HepG2 (cell line): ENCODE measurements around the gene ARPC1A. TPM values are rescaled to one million over a fixed set of nuclear protein-coding genes. Genes with fewer than 3 reads are reported as not detected.
A peak's percentile ranks its signal among the peaks of the same experiment; 100 is the strongest.

Experiments
- CAMTA2 ChIP-seq: sonication (generic); formaldehyde crosslinking; IDR thresholded peaks from 2 replicates; pipeline ENCODE4 v1.4.0; 2020; ENCODE audit warnings: mild to moderate bottlenecking, missing genetic modification reagents, borderline replicate concordance
- CENPT ChIP-seq: sonication (generic); formaldehyde crosslinking; IDR thresholded peaks from 2 replicates; pipeline ENCODE4 v1.8.0; 2022; ENCODE audit warnings: low read depth, mild to moderate bottlenecking, moderate library complexity, missing genetic modification reagents
- CREB1 ChIP-seq, 2 experiments: fragments of 450-650 bp in 1 of 2; IDR thresholded peaks; 2 replicates each; pipeline ENCODE4 v1.6.1; 2016 to 2017; ENCODE audit warnings: control low read depth in 1 of 2, mild to moderate bottlenecking in 1 of 2, missing compliant biosample characterization in 1 of 2, missing genetic modification characterization in 1 of 2
- FOXA1 ChIP-seq, 2 experiments: fragments of 450-650 bp in 1 of 2; sonication (generic) in 1 of 2; formaldehyde crosslinking in 1 of 2; IDR thresholded peaks; 2 replicates each; pipeline versions ENCODE4 v1.4.0 to v1.6.1; 2016 to 2020; ENCODE audit warnings: missing genetic modification reagents in 1 of 2
- FOXK2 ChIP-seq: fragments of 450-650 bp; IDR thresholded peaks from 2 replicates; pipeline ENCODE4 v1.6.1; 2016
- HIC2 ChIP-seq: sonication (generic); formaldehyde crosslinking; IDR thresholded peaks from 2 replicates; pipeline ENCODE4 v1.9.0; 2022; ENCODE audit warnings: low read depth, missing genetic modification reagents
- MLX ChIP-seq: IDR thresholded peaks from 2 replicates; pipeline ENCODE4 v1.6.1; 2016
- POLR2AphosphoS5 ChIP-seq: IDR thresholded peaks from 2 replicates; pipeline ENCODE4 v1.6.1; 2012; ENCODE audit warnings: low read depth, low read length
- RELA ChIP-seq: sonication (generic); formaldehyde crosslinking; IDR thresholded peaks from 2 replicates; pipeline ENCODE4 v1.4.0; 2020; ENCODE audit warnings: missing genetic modification reagents
- STAT6 ChIP-seq: sonication (generic); formaldehyde crosslinking; IDR thresholded peaks from 2 replicates; pipeline ENCODE4 v1.4.0; 2020; ENCODE audit warnings: missing genetic modification reagents, mild to moderate bottlenecking, borderline replicate concordance
- ZFP41 ChIP-seq: sonication (generic); formaldehyde crosslinking; IDR thresholded peaks from 2 replicates; pipeline ENCODE4 v1.4.0; 2020; ENCODE audit warnings: mild to moderate bottlenecking, missing genetic modification reagents, borderline replicate concordance
- ZNF383 ChIP-seq: sonication (generic); formaldehyde crosslinking; IDR thresholded peaks from 2 replicates; pipeline ENCODE4 v1.4.0; 2020; ENCODE audit warnings: missing genetic modification reagents, mild to moderate bottlenecking, borderline replicate concordance
- ZNF430 ChIP-seq: sonication (generic); formaldehyde crosslinking; IDR thresholded peaks from 2 replicates; pipeline ENCODE4 v1.9.0; 2021; ENCODE audit warnings: mild to moderate bottlenecking, missing genetic modification reagents
- ZNF607 ChIP-seq: sonication (generic); formaldehyde crosslinking; IDR thresholded peaks from 2 replicates; pipeline ENCODE4 v1.5.1; 2020; ENCODE audit warnings: missing genetic modification reagents, mild to moderate bottlenecking, borderline replicate concordance
- polyA plus RNA-seq, 8 experiments: library from polyadenylated mRNA; depleted of rRNA in 3 of 8; stranded (reverse) in 7 of 8; unstranded in 1 of 8; fragments of >200 nt; fragmentation: Illumina TruSeq in 4 of 8; extraction: Trizol in 4 of 8; gene quantifications; 2 replicates each; pipeline versions ENCODE4 v1.2.1 to v1.2.3, GENCODE V29; 2011 to 2016; ENCODE audit warnings: low read depth in 4 of 8, missing spikeins in 1 of 8, mixed read lengths in 1 of 8; ENCODE audit not compliant: insufficient read depth in 1 of 8
- total RNA-seq, 5 experiments: library from RNA; depleted of rRNA; stranded (reverse); fragments of >200 nt; fragmentation: Illumina TruSeq; extraction: Trizol; gene quantifications; 2 replicates each; pipeline ENCODE4 v1.2.3, GENCODE V29; 2016; ENCODE audit warnings: low read depth in 1 of 5
- TF ChIP-seq, protein P1 (sequence below): sonication (generic); formaldehyde crosslinking; IDR thresholded peaks from 2 replicates; pipeline ENCODE4 v1.4.0; 2020; ENCODE audit warnings: missing genetic modification reagents
- TF ChIP-seq, protein P2 (sequence below): sonication (generic); formaldehyde crosslinking; IDR thresholded peaks from 2 replicates; pipeline ENCODE4 v1.4.0; 2020; ENCODE audit warnings: missing genetic modification reagents

ARPC1A gene
- total and polyA plus RNA-seq, 2 of the 13 experiments (the other 11 are each of a cell fraction or from before 2014, with no cell fraction given) = 44.3 to 88.5 TPM

DNA sequence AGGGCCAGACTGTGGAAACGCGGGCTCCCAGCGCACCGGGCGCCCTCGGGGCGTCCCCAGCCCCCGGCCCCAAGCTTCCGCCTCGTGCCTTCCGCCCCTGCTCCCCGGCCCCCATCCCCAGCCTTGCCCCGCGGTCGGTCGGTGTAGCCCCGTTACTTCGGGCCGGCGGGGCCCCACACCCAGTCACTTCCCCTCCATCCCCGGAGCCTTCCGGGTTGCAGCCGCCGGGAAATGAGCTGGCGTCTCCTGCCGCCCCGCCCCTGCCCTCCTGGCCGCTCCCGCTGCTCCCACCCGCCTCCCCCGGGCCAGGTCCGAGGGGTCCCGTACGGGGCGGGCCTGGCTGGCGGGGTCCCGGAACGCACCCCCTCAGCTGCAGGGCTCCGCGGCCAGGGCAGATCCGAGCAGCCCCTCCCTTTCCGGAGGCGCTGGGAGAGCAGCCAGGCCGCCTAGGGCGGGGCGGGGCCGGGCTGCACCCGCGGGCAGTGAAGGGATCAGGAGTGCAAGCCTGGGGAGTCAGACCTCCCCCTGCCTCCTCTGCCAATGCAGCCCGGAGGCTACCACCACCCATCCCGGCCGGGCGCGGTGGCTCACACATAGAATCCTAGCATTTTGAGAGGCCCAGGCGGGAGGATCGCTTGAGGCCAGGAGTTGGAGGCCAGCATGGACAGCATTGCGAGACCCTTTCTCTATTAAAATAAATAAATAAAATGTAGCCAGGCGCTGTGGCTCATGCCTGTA, 49.5 kb downstream of the ARPC1A start (continued):
- TF ChIP-seq ZNF430 = no peak
- TF ChIP-seq ZFP41 (CRISPR knock-in tag) = 0 out of 2 replicates have a peak, but pooled peaks have one; percentile 26
- peak; percentile 38 for TF ChIP-seq HIC2
- no peak for TF ChIP-seq RELA (CRISPR knock-in tag)
- TF ChIP-seq FOXK2 = no peak
- no peak for TF ChIP-seq CREB1 (IDR thresholded peaks at IDR 0.05)
- no peak for TF ChIP-seq CREB1 (CRISPR knock-in tag; IDR thresholded peaks at IDR 0.05)
- TF ChIP-seq ZNF383 (CRISPR knock-in tag) = no peak
- TF ChIP-seq CAMTA2 (CRISPR knock-in tag) = no peak
- no peak for TF ChIP-seq MLX (CRISPR knock-in tag)
- TF ChIP-seq, protein P1, sequence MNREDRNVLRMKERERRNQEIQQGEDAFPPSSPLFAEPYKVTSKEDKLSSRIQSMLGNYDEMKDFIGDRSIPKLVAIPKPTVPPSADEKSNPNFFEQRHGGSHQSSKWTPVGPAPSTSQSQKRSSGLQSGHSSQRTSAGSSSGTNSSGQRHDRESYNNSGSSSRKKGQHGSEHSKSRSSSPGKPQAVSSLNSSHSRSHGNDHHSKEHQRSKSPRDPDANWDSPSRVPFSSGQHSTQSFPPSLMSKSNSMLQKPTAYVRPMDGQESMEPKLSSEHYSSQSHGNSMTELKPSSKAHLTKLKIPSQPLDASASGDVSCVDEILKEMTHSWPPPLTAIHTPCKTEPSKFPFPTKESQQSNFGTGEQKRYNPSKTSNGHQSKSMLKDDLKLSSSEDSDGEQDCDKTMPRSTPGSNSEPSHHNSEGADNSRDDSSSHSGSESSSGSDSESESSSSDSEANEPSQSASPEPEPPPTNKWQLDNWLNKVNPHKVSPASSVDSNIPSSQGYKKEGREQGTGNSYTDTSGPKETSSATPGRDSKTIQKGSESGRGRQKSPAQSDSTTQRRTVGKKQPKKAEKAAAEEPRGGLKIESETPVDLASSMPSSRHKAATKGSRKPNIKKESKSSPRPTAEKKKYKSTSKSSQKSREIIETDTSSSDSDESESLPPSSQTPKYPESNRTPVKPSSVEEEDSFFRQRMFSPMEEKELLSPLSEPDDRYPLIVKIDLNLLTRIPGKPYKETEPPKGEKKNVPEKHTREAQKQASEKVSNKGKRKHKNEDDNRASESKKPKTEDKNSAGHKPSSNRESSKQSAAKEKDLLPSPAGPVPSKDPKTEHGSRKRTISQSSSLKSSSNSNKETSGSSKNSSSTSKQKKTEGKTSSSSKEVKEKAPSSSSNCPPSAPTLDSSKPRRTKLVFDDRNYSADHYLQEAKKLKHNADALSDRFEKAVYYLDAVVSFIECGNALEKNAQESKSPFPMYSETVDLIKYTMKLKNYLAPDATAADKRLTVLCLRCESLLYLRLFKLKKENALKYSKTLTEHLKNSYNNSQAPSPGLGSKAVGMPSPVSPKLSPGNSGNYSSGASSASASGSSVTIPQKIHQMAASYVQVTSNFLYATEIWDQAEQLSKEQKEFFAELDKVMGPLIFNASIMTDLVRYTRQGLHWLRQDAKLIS (CRISPR knock-in tag) = no peak
- no peak for TF ChIP-seq POLR2AphosphoS5
- TF ChIP-seq FOXA1 (IDR thresholded peaks at IDR 0.05) = no peak
- no peak for TF ChIP-seq FOXA1 (CRISPR knock-in tag; IDR thresholded peaks at IDR 0.05)
- no peak for TF ChIP-seq STAT6 (CRISPR knock-in tag)
- TF ChIP-seq ZNF607 (CRISPR knock-in tag) = no peak
- no peak for TF ChIP-seq CENPT (CRISPR knock-in tag)
- TF ChIP-seq, protein P2, sequence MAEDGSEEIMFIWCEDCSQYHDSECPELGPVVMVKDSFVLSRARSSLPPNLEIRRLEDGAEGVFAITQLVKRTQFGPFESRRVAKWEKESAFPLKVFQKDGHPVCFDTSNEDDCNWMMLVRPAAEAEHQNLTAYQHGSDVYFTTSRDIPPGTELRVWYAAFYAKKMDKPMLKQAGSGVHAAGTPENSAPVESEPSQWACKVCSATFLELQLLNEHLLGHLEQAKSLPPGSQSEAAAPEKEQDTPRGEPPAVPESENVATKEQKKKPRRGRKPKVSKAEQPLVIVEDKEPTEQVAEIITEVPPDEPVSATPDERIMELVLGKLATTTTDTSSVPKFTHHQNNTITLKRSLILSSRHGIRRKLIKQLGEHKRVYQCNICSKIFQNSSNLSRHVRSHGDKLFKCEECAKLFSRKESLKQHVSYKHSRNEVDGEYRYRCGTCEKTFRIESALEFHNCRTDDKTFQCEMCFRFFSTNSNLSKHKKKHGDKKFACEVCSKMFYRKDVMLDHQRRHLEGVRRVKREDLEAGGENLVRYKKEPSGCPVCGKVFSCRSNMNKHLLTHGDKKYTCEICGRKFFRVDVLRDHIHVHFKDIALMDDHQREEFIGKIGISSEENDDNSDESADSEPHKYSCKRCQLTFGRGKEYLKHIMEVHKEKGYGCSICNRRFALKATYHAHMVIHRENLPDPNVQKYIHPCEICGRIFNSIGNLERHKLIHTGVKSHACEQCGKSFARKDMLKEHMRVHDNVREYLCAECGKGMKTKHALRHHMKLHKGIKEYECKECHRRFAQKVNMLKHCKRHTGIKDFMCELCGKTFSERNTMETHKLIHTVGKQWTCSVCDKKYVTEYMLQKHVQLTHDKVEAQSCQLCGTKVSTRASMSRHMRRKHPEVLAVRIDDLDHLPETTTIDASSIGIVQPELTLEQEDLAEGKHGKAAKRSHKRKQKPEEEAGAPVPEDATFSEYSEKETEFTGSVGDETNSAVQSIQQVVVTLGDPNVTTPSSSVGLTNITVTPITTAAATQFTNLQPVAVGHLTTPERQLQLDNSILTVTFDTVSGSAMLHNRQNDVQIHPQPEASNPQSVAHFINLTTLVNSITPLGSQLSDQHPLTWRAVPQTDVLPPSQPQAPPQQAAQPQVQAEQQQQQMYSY = no peak
